HL-60 (cell line): ENCODE data around the gene RTN3.
A peak's percentile ranks its signal among the peaks of the same experiment; 100 is the strongest.
"Not testable (repeated sequence)": the region's sequence is repeated elsewhere in the genome, so short reads cannot be mapped to it uniquely, and the experiment has no call there.

ENCODE experiments used
- DNase-seq, 2 experiments: peaks; one replicate each; pipeline ENCODE4 v3.0.0-alpha.2; 2010 to 2020; ENCODE audit warnings: low read depth in 1 of 2, low spot score in 1 of 2
- H3K27ac ChIP-seq: fragments of 250-450 bp; sonication (Bioruptor Pico); replicated peaks from 2 replicates; pipeline ENCODE4 v1.5.1; 2020; ENCODE audit warnings: mild to moderate bottlenecking, moderate library complexity
- H3K27me3 ChIP-seq: fragments of 250-450 bp; sonication (Bioruptor Pico); 2 replicates; pipeline ENCODE4 v1.5.1; 2021; ENCODE audit warnings: mild to moderate bottlenecking, moderate library complexity; ENCODE audit not compliant: insufficient read depth, poor library complexity, severe bottlenecking
- H3K4me3 ChIP-seq: replicated peaks from 2 replicates; pipeline ENCODE4 v1.5.1; 2011; ENCODE audit warnings: mild to moderate bottlenecking, control low read depth, low read length; ENCODE audit not compliant: insufficient read depth
- CTCF ChIP-seq: IDR thresholded peaks from one replicate; pipeline ENCODE4 v1.5.1; 2011; ENCODE audit warnings: low read length, control low read depth, inconsistent platforms; ENCODE audit not compliant: insufficient read depth
- GABPA ChIP-seq: IDR thresholded peaks from 2 replicates; pipeline ENCODE4 v1.6.1; 2012; ENCODE audit warnings: low read depth
- POLR2AphosphoS5 ChIP-seq: IDR thresholded peaks from 2 replicates; pipeline ENCODE4 v1.6.1; 2012; ENCODE audit warnings: low read depth
- REST ChIP-seq: IDR thresholded peaks from 2 replicates; pipeline ENCODE4 v1.6.1; 2012; ENCODE audit warnings: low read depth; ENCODE audit not compliant: insufficient replicate concordance
- SPI1 ChIP-seq: IDR thresholded peaks from 2 replicates; pipeline ENCODE4 v1.6.1; 2012; ENCODE audit warnings: low read depth, mild to moderate bottlenecking, borderline replicate concordance
- long read RNA-seq: library from polyadenylated mRNA; unstranded; transcript quantifications from one replicate; pipeline ENCODE4 v2.0.0, GENCODE V29; 2020

RTN3 gene
- long read RNA-seq, transcript RTN3-203 (6 exons, 2,524 nt), result minor isoform, 84 of 3,873 reads
- long read RNA-seq, transcript RTN3-204 (4 exons, 1,407 nt), result minor isoform, 14 of 3,873 reads
- long read RNA-seq, transcript RTN3-208 (7 exons, 2,532 nt), result major isoform, 3,667 of 3,873 reads
- long read RNA-seq, transcript RTN3-205 (8 exons, 2,645 nt), result minor isoform, 9 of 3,873 reads
- long read RNA-seq, partial matches to known transcripts, result 51 of 3,873 reads
- long read RNA-seq, other reads (novel, unspliced or antisense), result 48 of 3,873 reads

GRCh38 chr11:63681321-63682065, at the start of gene RTN3:
Gene RTN3, plus strand, starts transcription at chr11:63681500. Its CDS starts 137 bp downstream, at chr11:63681637.
- Histone ChIP-seq H3K4me3 (peak within 1 kb of the TSS; percentile 90), H3K27ac (peak within 1 kb of the TSS; percentile 95), H3K27me3 (no peaks in the 10 kb centered on the region)
- TF ChIP-seq GABPA (no peak), REST (peak; percentile 67), POLR2AphosphoS5 (peak; percentile 93), SPI1 (peak; percentile 37; the same call in 1 of the 2 replicates), CTCF (no peak)
- peak; percentile 96 to 97 for DNase-seq

- H3K4me3 ChIP-seq, result no peak overlapping the region
- TF ChIP-seq GABPA, result no peak
- TF ChIP-seq CTCF, result peak; percentile 69
- TF ChIP-seq SPI1, result no peak
- no peak for TF ChIP-seq REST
- TF ChIP-seq POLR2AphosphoS5, result no peak
- no peaks in the 10 kb centered on the region for H3K27me3 ChIP-seq
- peak; percentile 34 to 60 for DNase-seq
- no peak overlapping the region for H3K27ac ChIP-seq
Measured at GRCh38 chr11:63635762-63636465, 45.4 kb upstream of the RTN3 start.

GRCh38 chr11:63638436-63638835, 42.9 kb upstream of the RTN3 start:
- not testable (repeated sequence) for H3K27ac ChIP-seq, H3K27me3 ChIP-seq, DNase-seq, H3K4me3 ChIP-seq

- TF ChIP-seq SPI1, result no peak
- Histone ChIP-seq H3K27ac (no peak overlapping the region), H3K4me3 (no peak overlapping the region), H3K27me3 (no peaks in the 10 kb centered on the region)
- no peak for DNase-seq
Measured at GRCh38 chr11:63639199-63639832, 42.0 kb upstream of the RTN3 start.
